DOHH2 (cell line): ENCODE measurements around the gene SPA17.

ENCODE experiments used
- CTCF ChIP-seq: fragments of 200-600 bp; sonication (generic); IDR thresholded peaks from one replicate; pipeline ENCODE4 v1.5.1; 2014; ENCODE audit warnings: antibody characterized with exemption, mild to moderate bottlenecking, low read depth, low read length; ENCODE audit not compliant: poor library complexity, severe bottlenecking
- EZH2phosphoT487 ChIP-seq: fragments of 200-600 bp; sonication (generic); IDR thresholded peaks from 2 replicates; pipeline ENCODE4 v1.6.1; 2017; ENCODE audit warnings: borderline replicate concordance, mild to moderate bottlenecking, antibody characterized with exemption, low read length, moderate library complexity, mixed read lengths

- no peak for TF ChIP-seq CTCF
- TF ChIP-seq EZH2phosphoT487: no peak
These were observed 29.9 kb upstream of the SPA17 start for GRCh38 chr11:124643605-124644425.
